Measurements from ENCODE around the gene CCND2. TPM values are rescaled to one million over a fixed set of nuclear protein-coding genes. Genes with fewer than 3 reads are reported as not detected.

Gene CCND2
- total RNA-seq, 1 donor from 2014 or later, result 98.0 TPM

DNA sequence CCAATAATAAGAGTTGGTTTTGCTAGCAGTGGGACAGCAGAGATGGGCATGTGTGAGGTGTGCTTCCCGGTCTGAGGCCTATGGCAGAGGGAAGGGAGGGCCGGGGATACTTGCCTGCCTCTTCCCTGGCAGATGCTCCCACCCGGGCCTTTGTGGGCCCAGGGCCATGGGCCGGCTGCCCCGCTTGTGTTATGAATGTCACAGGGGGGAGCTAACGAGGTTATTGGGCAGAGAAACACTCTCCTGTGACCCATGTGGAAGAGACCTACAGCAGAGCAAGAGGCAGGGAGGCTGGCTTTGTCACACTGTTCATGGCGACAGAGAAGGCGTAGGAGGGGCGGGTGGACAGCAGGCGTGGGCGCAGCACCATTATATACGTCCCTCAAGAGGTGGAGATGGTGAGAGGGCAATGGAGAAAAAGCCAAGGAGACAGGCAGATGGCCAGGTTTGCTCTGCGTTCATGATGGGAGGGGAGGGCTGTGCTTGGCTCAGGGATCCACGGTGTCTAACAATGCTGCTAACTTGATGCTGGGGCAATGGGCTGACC is 13.3 kb downstream of the CCND2 start:
- no peaks in the 10 kb centered on the region for H3K36me3 Mint-ChIP-seq (ENCODE audit: unreplicated experiment)
- H3K27me3 Mint-ChIP-seq (ENCODE audit: unreplicated experiment), result peaks cover 5% of the 10 kb centered on the region
- peaks cover 14% of the 10 kb centered on the region for H3K4me1 Mint-ChIP-seq (ENCODE audit: low read depth, unreplicated experiment)
- peaks cover 10% of the 10 kb centered on the region for H3K9me3 Mint-ChIP-seq (ENCODE audit: unreplicated experiment)
- H3K27ac Mint-ChIP-seq (ENCODE audit: unreplicated experiment), result peak overlapping the region; percentile 78
- no peak for DNase-seq
- peak overlapping the region; percentile 44 for H3K4me3 Mint-ChIP-seq (ENCODE audit: unreplicated experiment)
- TF ChIP-seq, protein P1, sequence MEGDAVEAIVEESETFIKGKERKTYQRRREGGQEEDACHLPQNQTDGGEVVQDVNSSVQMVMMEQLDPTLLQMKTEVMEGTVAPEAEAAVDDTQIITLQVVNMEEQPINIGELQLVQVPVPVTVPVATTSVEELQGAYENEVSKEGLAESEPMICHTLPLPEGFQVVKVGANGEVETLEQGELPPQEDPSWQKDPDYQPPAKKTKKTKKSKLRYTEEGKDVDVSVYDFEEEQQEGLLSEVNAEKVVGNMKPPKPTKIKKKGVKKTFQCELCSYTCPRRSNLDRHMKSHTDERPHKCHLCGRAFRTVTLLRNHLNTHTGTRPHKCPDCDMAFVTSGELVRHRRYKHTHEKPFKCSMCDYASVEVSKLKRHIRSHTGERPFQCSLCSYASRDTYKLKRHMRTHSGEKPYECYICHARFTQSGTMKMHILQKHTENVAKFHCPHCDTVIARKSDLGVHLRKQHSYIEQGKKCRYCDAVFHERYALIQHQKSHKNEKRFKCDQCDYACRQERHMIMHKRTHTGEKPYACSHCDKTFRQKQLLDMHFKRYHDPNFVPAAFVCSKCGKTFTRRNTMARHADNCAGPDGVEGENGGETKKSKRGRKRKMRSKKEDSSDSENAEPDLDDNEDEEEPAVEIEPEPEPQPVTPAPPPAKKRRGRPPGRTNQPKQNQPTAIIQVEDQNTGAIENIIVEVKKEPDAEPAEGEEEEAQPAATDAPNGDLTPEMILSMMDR (IDR thresholded peaks at IDR 0.05; ENCODE audit: partially characterized antibody, unreplicated experiment), result no peak

GRCh38 chr12:4287325-4288211 is 14.0 kb downstream of the CCND2 start:
- no peak for DNase-seq
- Mint-ChIP-seq H3K4me1 (ENCODE audit: low read depth, unreplicated experiment) (peaks cover 16% of the 10 kb centered on the region), H3K27me3 (ENCODE audit: unreplicated experiment) (peaks cover 3% of the 10 kb centered on the region), H3K27ac (ENCODE audit: unreplicated experiment) (no peak overlapping the region), H3K4me3 (ENCODE audit: unreplicated experiment) (no peak overlapping the region), H3K36me3 (ENCODE audit: unreplicated experiment) (peaks cover 6% of the 10 kb centered on the region), H3K9me3 (ENCODE audit: unreplicated experiment) (peaks cover 9% of the 10 kb centered on the region)
- TF ChIP-seq, protein P1 (IDR thresholded peaks at IDR 0.05; ENCODE audit: partially characterized antibody, unreplicated experiment), result no peak

DNA sequence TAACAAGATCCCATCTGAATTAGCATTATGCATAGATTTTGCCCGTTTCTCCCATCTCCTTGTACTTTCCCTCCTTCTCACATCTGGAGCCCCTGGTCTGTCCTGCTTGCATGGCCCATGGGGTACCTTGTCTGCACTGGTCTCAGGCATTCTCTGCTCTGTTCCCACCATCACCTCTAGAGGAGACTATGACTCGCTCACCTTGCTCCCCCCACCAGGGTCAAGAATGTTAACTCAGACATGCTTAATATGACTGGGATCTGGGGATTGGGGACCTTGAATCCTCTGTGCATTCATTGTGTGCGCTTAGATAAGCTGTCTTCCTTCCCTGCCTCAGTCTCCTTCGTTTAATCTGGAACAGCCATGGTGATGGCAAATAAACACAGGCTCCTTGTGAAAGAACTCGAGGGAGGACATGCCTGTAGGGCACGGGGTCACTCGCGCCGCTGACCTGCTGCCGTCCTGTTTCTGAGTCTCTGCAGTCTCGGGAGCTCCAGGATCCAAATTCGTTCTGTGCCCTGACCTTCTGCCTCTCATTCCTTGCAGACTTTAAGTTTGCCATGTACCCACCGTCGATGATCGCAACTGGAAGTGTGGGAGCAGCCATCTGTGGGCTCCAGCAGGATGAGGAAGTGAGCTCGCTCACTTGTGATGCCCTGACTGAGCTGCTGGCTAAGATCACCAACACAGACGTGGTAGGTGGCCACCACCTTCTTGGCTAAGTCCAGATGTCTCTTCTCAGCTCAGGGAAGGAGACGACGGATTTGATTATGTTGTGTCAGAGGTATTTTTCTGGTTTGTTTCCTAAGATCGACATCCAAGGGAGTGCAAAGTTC is 15.0 kb downstream of the CCND2 start:
- Mint-ChIP-seq H3K27ac (ENCODE audit: unreplicated experiment) (no peak overlapping the region), H3K4me3 (ENCODE audit: unreplicated experiment) (peak overlapping the region; percentile 48), H3K27me3 (ENCODE audit: unreplicated experiment) (peaks cover 3% of the 10 kb centered on the region), H3K36me3 (ENCODE audit: unreplicated experiment) (peaks cover 10% of the 10 kb centered on the region), H3K4me1 (ENCODE audit: low read depth, unreplicated experiment) (peaks cover 16% of the 10 kb centered on the region), H3K9me3 (ENCODE audit: unreplicated experiment) (peaks cover 9% of the 10 kb centered on the region)
- no peak for DNase-seq
- TF ChIP-seq, protein P1 (IDR thresholded peaks at IDR 0.05; ENCODE audit: partially characterized antibody, unreplicated experiment), result no peak

DNA sequence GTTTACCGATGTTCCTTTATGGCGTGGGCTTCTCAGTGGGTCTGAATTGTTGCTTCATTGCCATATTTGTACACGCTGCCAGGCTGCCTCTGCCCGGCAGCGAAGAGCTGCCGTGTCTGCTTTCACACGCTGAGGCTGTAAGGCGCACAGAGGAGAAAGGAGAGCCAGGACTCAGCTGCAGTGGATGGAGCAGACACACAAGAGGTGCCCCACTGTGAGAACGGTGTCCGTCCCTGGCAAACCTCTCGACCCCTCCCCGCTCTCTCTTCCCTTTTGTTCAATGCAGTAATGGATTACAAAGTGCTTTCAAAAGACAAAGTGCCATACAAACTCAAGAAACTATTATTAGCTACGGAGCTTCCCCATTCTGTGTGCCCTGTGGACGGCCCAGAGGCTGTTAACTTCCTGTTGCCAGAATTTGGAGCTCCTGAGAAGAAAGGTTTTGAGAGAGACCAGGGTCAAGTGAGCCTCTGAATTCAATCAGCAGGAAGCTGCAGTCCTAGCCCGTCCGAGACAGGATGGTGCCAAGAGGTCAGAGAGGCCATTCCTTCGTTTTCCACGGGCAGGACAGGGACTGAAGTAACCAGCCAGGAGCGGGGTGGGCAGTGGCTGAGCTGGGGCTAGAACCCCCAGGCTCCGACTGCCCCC is 15.8 kb downstream of the CCND2 start:
- Mint-ChIP-seq H3K4me1 (ENCODE audit: low read depth, unreplicated experiment) (peaks cover 16% of the 10 kb centered on the region), H3K4me3 (ENCODE audit: unreplicated experiment) (no peak overlapping the region), H3K36me3 (ENCODE audit: unreplicated experiment) (peaks cover 10% of the 10 kb centered on the region), H3K9me3 (ENCODE audit: unreplicated experiment) (peaks cover 7% of the 10 kb centered on the region), H3K27ac (ENCODE audit: unreplicated experiment) (no peak overlapping the region), H3K27me3 (ENCODE audit: unreplicated experiment) (peaks cover 3% of the 10 kb centered on the region)
- TF ChIP-seq, protein P1 (IDR thresholded peaks at IDR 0.05; ENCODE audit: partially characterized antibody, unreplicated experiment), result no peak
- no peak for DNase-seq
